ENCODE data around the gene CCL3. TPM values are rescaled to one million over a fixed set of nuclear protein-coding genes. Genes with fewer than 3 reads are reported as not detected.

Gene CCL3
- total RNA-seq, 4 donors from 2014 or later, result 0.68 to 1.7 TPM; not detected in 2

GRCh38 chr17:36133602-36134236 is 43.8 kb upstream of the CCL3 start:
- in situ Hi-C loops (cut with MboI; ENCODE audit: low sequenced_read_pairs in 4 of 4) (loop anchor here in 1 of 4 donors (25.0 kb wide), 1 partner anchor 146 kb away; the partner anchor contains the start of genes CCL14 and CCL16), intact Hi-C loops (cut with DNase I; ENCODE audit: low total_unique reads) (no loop called here)
- no peak for TF ChIP-seq CTCF (IDR thresholded peaks at IDR 0.05 in 4 of 5, conservative IDR thresholded peaks at IDR 0.05 in 1 of 5)
- TF ChIP-seq POLR2A (IDR thresholded peaks at IDR 0.05), result no peak
- Histone ChIP-seq H3K27me3 (peaks cover 0 to 5% (median 0%) of the 10 kb centered on the region in 3 donors), H3K36me3 (no peaks in the 10 kb centered on the region), H3K27ac (no peak overlapping the region), H3K9me3 (no peaks in the 10 kb centered on the region), H3K4me3 (no peak overlapping the region), H3K4me1 (no peaks in the 10 kb centered on the region)
- peak in 1 of 2 donors; percentile 9 for ATAC-seq
- no peak for DNase-seq

- no peaks in the 10 kb centered on the region for H3K9me3 ChIP-seq
- in situ Hi-C loops (cut with MboI; ENCODE audit: low sequenced_read_pairs in 4 of 4), result loop anchor here in 1 of 4 donors (25.0 kb wide), 1 partner anchor 145 kb away; the partner anchor contains the start of genes CCL14 and CCL16
- H3K27ac ChIP-seq, result no peak overlapping the region
- TF ChIP-seq POLR2A (IDR thresholded peaks at IDR 0.05) (no peak), CTCF (IDR thresholded peaks at IDR 0.05 in 4 of 5, conservative IDR thresholded peaks at IDR 0.05 in 1 of 5) (no peak)
- H3K36me3 ChIP-seq, result no peaks in the 10 kb centered on the region
- peaks cover 0 to 5% (median 0%) of the 10 kb centered on the region in 3 donors for H3K27me3 ChIP-seq
- ATAC-seq (no peak), DNase-seq (no peak)
- intact Hi-C loops (cut with DNase I; ENCODE audit: low total_unique reads), result no loop called here
- H3K4me1 ChIP-seq, result no peaks in the 10 kb centered on the region
- no peak overlapping the region for H3K4me3 ChIP-seq
These were observed 42.5 kb upstream of the CCL3 start for GRCh38 chr17:36132421-36132831.

- intact Hi-C loops (cut with DNase I; ENCODE audit: low total_unique reads) (no loop called here), in situ Hi-C loops (cut with MboI; ENCODE audit: low sequenced_read_pairs in 4 of 4) (loop anchor here in 1 of 4 donors (25.0 kb wide), 1 partner anchor 145 kb away; the partner anchor contains the start of genes CCL14 and CCL16)
- DNase-seq, result no peak
- no peaks in the 10 kb centered on the region for H3K4me1 ChIP-seq
- H3K36me3 ChIP-seq, result no peaks in the 10 kb centered on the region
- H3K27me3 ChIP-seq, result peaks cover 0 to 5% (median 0%) of the 10 kb centered on the region in 3 donors
- no peak overlapping the region for H3K4me3 ChIP-seq
- no peaks in the 10 kb centered on the region for H3K9me3 ChIP-seq
- TF ChIP-seq POLR2A (IDR thresholded peaks at IDR 0.05), result no peak
- TF ChIP-seq CTCF (IDR thresholded peaks at IDR 0.05 in 4 of 5, conservative IDR thresholded peaks at IDR 0.05 in 1 of 5), result no peak
- no peak overlapping the region for H3K27ac ChIP-seq
- ATAC-seq, result no peak
These were observed 42.0 kb upstream of the CCL3 start for GRCh38 chr17:36131931-36132330.

GRCh38 chr17:36131421-36131820 is 41.5 kb upstream of the CCL3 start:
- Histone ChIP-seq H3K4me3 (no peak overlapping the region), H3K36me3 (no peaks in the 10 kb centered on the region), H3K27me3 (peaks cover 0 to 5% (median 0%) of the 10 kb centered on the region in 3 donors), H3K4me1 (no peaks in the 10 kb centered on the region), H3K27ac (no peak overlapping the region), H3K9me3 (no peaks in the 10 kb centered on the region)
- intact Hi-C loops (cut with DNase I; ENCODE audit: low total_unique reads), result no loop called here
- no peak for ATAC-seq
- in situ Hi-C loops (cut with MboI; ENCODE audit: low sequenced_read_pairs in 4 of 4), result loop anchor here in 1 of 4 donors (25.0 kb wide), 1 partner anchor 144 kb away; the partner anchor contains the start of genes CCL14 and CCL16
- DNase-seq, result no peak
- TF ChIP-seq CTCF (IDR thresholded peaks at IDR 0.05 in 4 of 5, conservative IDR thresholded peaks at IDR 0.05 in 1 of 5), result no peak
- TF ChIP-seq POLR2A (IDR thresholded peaks at IDR 0.05), result no peak
